Measurements from ENCODE around the gene PDE6H. TPM values are rescaled to one million over a fixed set of nuclear protein-coding genes. Genes with fewer than 3 reads are reported as not detected.

The PDE6H gene
- total and polyA plus RNA-seq, 7 donors, result not detected

DNA sequence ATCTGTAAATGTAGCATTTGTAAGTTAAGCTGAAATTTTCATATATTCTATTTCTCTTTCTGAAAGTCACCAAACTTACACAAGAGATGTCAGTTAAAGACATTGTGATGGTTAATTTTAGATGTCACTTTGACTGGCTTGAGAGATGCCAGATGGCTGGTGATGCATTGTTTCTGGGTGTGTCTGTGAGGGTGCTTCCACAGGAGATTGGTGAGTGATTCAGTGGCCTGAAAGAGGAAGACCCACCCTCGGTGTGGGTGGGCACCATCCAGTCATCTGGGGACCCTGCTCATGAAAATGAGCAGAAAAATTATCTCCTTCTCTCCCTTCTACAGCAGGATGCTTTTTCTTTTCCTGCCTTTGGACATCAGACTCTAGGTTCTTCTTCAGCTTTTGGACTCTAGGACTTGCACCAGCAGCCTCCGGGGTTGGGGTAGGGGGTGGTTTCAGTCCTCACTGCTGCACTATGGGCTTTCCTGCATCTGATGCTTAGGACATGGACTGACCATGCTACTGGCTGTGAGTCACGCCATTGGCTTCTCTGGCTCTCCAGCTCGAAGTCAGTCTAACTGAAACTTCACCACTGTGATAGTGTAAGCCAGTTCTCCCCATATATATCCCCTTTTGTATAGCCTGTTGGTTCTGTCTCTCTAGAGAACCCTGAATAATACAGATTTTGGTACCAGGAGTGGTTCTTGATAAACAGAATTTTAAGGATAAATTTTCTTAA is 20.9 kb downstream of the PDE6H start:
- Histone ChIP-seq H3K27ac (peak overlapping the region in 3 of 4 donors; percentile 25 to 62 (median 43)), H3K27me3 (no peaks in the 10 kb centered on the region), H3K9me3 (no peaks in the 10 kb centered on the region), H3K4me3 (no peak overlapping the region), H3K4me1 (peaks cover 0 to 39% (median 26%) of the 10 kb centered on the region in 4 donors), H3K36me3 (no peaks in the 10 kb centered on the region)
- no peak for DNase-seq
- intact Hi-C loops (cut with DNase I), result loop anchor here (10.0 kb wide), 3 partner anchors 359 to 759 kb away; no protein-coding TSS in a partner anchor
- WGBS, 2 donors, result 66 to 79% methylated on average over 4 of the region's 4 CpGs
- TF ChIP-seq POLR2A (IDR thresholded peaks at IDR 0.05) (no peak), EP300 (IDR thresholded peaks at IDR 0.05) (no peak), POLR2AphosphoS5 (IDR thresholded peaks at IDR 0.05) (no peak), CTCF (IDR thresholded peaks at IDR 0.05) (no peak)

- 40 to 59% methylated on average over 3 of the region's 3 CpGs for WGBS, 2 donors
- H3K4me3 ChIP-seq, result no peak overlapping the region
- no peak for DNase-seq
- H3K27ac ChIP-seq, result peak overlapping the region in 3 of 4 donors; percentile 25 to 62 (median 43)
- intact Hi-C loops (cut with DNase I), result loop anchor here (1.0 to 10.0 kb wide), 8 partner anchors 47 to 760 kb away; a partner anchor contains a TSS
- no peaks in the 10 kb centered on the region for H3K9me3 ChIP-seq
- H3K4me1 ChIP-seq, result peaks cover 0 to 48% (median 35%) of the 10 kb centered on the region in 4 donors
- H3K36me3 ChIP-seq, result no peaks in the 10 kb centered on the region
- TF ChIP-seq EP300 (IDR thresholded peaks at IDR 0.05) (no peak), POLR2A (IDR thresholded peaks at IDR 0.05) (no peak), POLR2AphosphoS5 (IDR thresholded peaks at IDR 0.05) (no peak), CTCF (IDR thresholded peaks at IDR 0.05) (no peak)
- H3K27me3 ChIP-seq, result no peaks in the 10 kb centered on the region
Measured at GRCh38 chr12:14994610-14995009, 21.8 kb downstream of the PDE6H start.

DNA sequence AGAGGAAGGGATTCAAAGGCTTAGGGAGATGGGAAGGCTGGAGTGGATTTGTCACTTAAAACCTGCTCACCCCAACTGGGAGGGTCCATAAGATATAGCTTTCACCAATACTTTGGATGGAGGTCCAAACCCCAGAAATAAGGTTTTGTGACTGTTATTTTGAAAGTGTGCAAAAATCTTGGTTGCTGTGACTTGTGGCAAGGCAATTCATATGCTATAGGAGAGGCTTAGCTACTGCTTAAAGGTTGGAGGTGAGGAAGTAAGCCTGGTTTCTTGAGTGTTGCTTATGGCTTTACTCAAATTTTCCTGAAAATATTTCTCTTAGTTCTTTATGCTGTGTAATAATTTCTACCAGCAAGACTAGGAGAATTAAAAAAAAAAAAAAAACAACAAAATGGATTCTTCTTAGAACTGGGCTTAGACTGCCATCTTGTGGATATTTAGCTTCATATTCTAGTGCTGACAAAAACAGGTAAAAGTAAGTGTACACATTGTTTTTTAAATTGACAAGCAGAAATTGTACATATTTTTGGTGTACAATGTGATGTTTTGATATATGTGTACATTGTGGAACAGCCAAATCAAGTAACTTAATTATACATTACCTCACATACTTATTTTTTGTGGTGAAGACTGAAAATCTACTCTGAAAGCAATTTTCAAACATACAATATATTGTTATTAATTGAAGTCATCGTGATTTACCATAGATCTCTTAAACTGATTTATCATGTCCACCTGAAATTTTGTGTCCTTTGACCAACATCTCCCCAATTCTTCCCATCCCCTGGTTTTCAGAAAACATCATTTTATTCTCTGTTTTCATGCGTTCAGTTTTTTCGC is 23.0 kb downstream of the PDE6H start:
- intact Hi-C loops (cut with DNase I), result loop anchor here (1.0 to 10.0 kb wide), 8 partner anchors 49 to 761 kb away; a partner anchor contains a TSS
- no peaks in the 10 kb centered on the region for H3K36me3 ChIP-seq
- no peaks in the 10 kb centered on the region for H3K27me3 ChIP-seq
- TF ChIP-seq EP300 (IDR thresholded peaks at IDR 0.05) (no peak), POLR2A (IDR thresholded peaks at IDR 0.05) (no peak), CTCF (IDR thresholded peaks at IDR 0.05) (peak; percentile 21 to 69 (median 38)), POLR2AphosphoS5 (IDR thresholded peaks at IDR 0.05) (no peak)
- H3K4me3 ChIP-seq, result no peak overlapping the region
- H3K27ac ChIP-seq, result peak overlapping the region in 3 of 4 donors; percentile 12 to 62 (median 43)
- 81 to 98% methylated on average over 3 of the region's 3 CpGs for WGBS, 2 donors
- H3K9me3 ChIP-seq, result no peaks in the 10 kb centered on the region
- DNase-seq, result no peak
- H3K4me1 ChIP-seq, result peaks cover 0 to 60% (median 46%) of the 10 kb centered on the region in 4 donors

DNA sequence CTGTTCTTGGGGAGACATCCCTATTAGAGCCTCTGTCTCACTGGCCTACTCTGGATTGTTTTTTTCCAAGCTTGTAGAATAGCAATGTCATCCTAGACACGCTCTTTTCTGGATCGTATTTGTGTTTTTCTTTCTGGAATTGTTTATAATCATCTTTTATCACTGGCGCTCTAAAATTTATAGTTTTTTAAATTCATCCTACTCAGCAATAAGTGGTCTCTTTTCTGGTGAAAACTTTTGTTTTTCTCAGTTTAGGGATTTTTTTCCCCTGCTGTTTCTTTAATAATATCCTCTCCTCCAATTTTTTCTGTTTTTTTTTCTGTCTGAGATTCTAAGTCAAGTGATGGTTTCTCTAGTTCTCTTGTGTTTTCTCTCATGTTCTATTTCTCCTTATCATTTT is 25.2 kb downstream of the PDE6H start:
- H3K36me3 ChIP-seq, result no peaks in the 10 kb centered on the region
- H3K9me3 ChIP-seq, result no peaks in the 10 kb centered on the region
- 80 to 81% methylated on average over 3 of the region's 3 CpGs for WGBS, 2 donors
- peaks cover 0 to 82% (median 66%) of the 10 kb centered on the region in 4 donors for H3K4me1 ChIP-seq
- peak overlapping the region in 2 of 4 donors; percentile 82 to 85 for H3K27ac ChIP-seq
- intact Hi-C loops (cut with DNase I), result loop anchor here (5.0 to 10.0 kb wide), 7 partner anchors 51 to 763 kb away; a partner anchor contains a TSS
- H3K27me3 ChIP-seq, result no peaks in the 10 kb centered on the region
- no peak for DNase-seq
- no peak for TF ChIP-seq POLR2A (IDR thresholded peaks at IDR 0.05)
- no peak for TF ChIP-seq POLR2AphosphoS5 (IDR thresholded peaks at IDR 0.05)
- no peak for TF ChIP-seq CTCF (IDR thresholded peaks at IDR 0.05)
- no peak for TF ChIP-seq EP300 (IDR thresholded peaks at IDR 0.05)
- H3K4me3 ChIP-seq, result no peak overlapping the region

Measured in sigmoid colon (tissue), 7 donors.